Body of pancreas (tissue), 4 donors: ENCODE results near the gene KRT25.

Experiments
- CTCF ChIP-seq, 7 experiments: fragments of 450-650 bp in 4 of 7; fragments of 200-600 bp in 3 of 7; sonication (generic) in 3 of 7; IDR thresholded peaks; one replicate each; pipeline ENCODE4 v1.5.1; 2016 to 2019; ENCODE audit warnings: antibody characterized with exemption in 7 of 7
- POLR2A ChIP-seq, 3 donors: fragments of 450-650 bp; IDR thresholded peaks; one replicate each; pipeline ENCODE4 v1.6.1; 2016; ENCODE audit warnings: antibody characterized with exemption in 3 of 3, mild to moderate bottlenecking in 2 of 3

- TF ChIP-seq CTCF (IDR thresholded peaks at IDR 0.05), result no peak
- no peak for TF ChIP-seq POLR2A (IDR thresholded peaks at IDR 0.05)
Measured at GRCh38 chr17:40705584-40705983, 49.5 kb downstream of the KRT25 start.
